Thymus (tissue), 11 donors: ENCODE results near the gene DIPK1B. TPM values are rescaled to one million over a fixed set of nuclear protein-coding genes. Genes with fewer than 3 reads are reported as not detected.
A peak's percentile ranks its signal among the peaks of the same experiment; 100 is the strongest.

Experiments
- DNase-seq, 9 donors: peaks; one replicate each; pipeline ENCODE4 v3.0.0-alpha.2; 2013; ENCODE audit warnings: low spot score in 9 of 9, low read depth in 6 of 9, missing footprints in 1 of 9
- H3K27ac ChIP-seq, 2 donors: one replicate each; pipeline ENCODE4 v1.5.1; 2013; ENCODE audit warnings: control low read depth in 1 of 2, low read depth in 1 of 2, low read length in 1 of 2, mild to moderate bottlenecking in 1 of 2, moderate library complexity in 1 of 2
- H3K27me3 ChIP-seq, 2 donors: one replicate each; pipeline ENCODE4 v1.5.1; 2013; ENCODE audit warnings: low read length in 1 of 2; ENCODE audit not compliant: control insufficient read depth in 2 of 2, insufficient read depth in 1 of 2
- H3K36me3 ChIP-seq, 2 donors: one replicate each; pipeline ENCODE4 v1.5.1; 2013; ENCODE audit warnings: low read length in 1 of 2, mild to moderate bottlenecking in 1 of 2, moderate library complexity in 1 of 2; ENCODE audit not compliant: control insufficient read depth in 2 of 2, insufficient read depth in 2 of 2
- H3K4me1 ChIP-seq, 2 donors: one replicate each; pipeline ENCODE4 v1.5.1; 2013; ENCODE audit warnings: low read length in 2 of 2; ENCODE audit not compliant: control insufficient read depth in 2 of 2, insufficient read depth in 2 of 2
- H3K4me3 ChIP-seq, 2 donors: one replicate each; pipeline ENCODE4 v1.5.1; 2013; ENCODE audit warnings: low read length in 2 of 2, control low read depth in 1 of 2, mild to moderate bottlenecking in 1 of 2
- H3K9me3 ChIP-seq, 2 donors: one replicate each; pipeline ENCODE4 v1.5.1; 2013; ENCODE audit warnings: low read length in 1 of 2, mild to moderate bottlenecking in 1 of 2; ENCODE audit not compliant: control insufficient read depth in 2 of 2, insufficient read depth in 1 of 2
- WGBS: extraction: QIAGEN DNeasy Blood & Tissue Kit; methylation state at CpG from one replicate; pipeline ENCODE4 v1.1.7; 2013; 5-methylcytosine and 5-hydroxymethylcytosine counted together
- polyA plus RNA-seq: library from polyadenylated mRNA; stranded (reverse); fragments of 200-250 nt; gene quantifications from one replicate; pipeline ENCODE4 v1.2.3, GENCODE V29; 2013
- total RNA-seq: library from RNA; stranded (reverse); fragments of 120-200 nt; gene quantifications from one replicate; pipeline ENCODE4 v1.2.4, GENCODE V29; 2013
- donor health status: healthy.

Gene DIPK1B
- total and polyA plus RNA-seq, 2 donors, result 6.8 to 10.1 TPM

DNA sequence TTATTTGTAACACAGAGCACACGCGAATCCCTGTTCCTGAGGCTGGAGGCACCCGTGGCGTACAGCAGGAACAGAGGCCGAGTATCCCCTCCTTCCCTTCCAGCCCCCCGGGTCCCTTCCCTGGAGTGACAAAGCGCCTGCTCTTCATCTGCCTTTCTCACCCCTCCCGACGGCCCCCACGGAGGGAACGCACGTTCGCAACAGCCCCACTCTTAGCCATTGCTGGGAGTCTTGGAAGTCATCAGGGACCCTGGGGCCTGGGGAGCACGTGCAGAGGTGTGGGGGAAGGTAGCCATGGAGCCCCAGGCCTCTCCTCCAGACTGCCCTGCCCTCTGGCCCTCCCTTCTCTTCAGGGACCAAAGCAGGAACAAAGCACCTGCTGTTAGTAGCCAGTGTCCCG is 27.6 kb upstream of the DIPK1B start:
- whole genome bisulfite sequencing, result 98% methylated on average over 15 of the region's 15 CpGs
- peaks cover 0 to 7% of the 10 kb centered on the region in 2 donors for H3K9me3 ChIP-seq
- DNase-seq, result no peak
- peaks cover 4 to 33% of the 10 kb centered on the region in 2 donors for H3K27me3 ChIP-seq
- H3K27ac ChIP-seq, result no peak overlapping the region
- peaks cover 7 to 19% of the 10 kb centered on the region in 2 donors for H3K4me1 ChIP-seq
- no peak overlapping the region for H3K4me3 ChIP-seq
- no peaks in the 10 kb centered on the region for H3K36me3 ChIP-seq

DNA sequence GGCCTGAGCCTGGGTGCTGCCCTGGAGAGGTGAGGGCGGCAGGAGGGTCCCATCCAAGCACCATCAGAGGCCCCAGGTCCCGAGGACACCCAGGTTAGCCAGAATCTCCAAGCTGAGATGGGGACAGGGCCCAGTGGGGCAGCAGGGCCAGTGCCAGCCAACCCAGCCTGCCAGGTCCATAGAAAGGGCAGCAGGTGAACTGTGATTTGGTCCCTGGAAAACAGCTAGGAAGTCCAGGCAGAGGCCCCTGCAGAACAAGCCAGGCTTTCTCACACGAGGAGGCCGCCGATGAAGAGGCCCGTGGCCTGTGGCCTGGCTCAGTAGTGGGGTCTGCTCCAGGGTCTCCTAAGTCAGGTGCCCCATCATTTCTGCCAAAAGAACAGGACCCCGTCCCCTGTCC is 27.2 kb upstream of the DIPK1B start:
- WGBS, result 98% methylated on average over 7 of the region's 7 CpGs
- H3K4me3 ChIP-seq, result no peak overlapping the region
- H3K4me1 ChIP-seq, result peaks cover 7 to 17% of the 10 kb centered on the region in 2 donors
- peaks cover 0 to 7% of the 10 kb centered on the region in 2 donors for H3K9me3 ChIP-seq
- no peaks in the 10 kb centered on the region for H3K36me3 ChIP-seq
- peaks cover 4 to 33% of the 10 kb centered on the region in 2 donors for H3K27me3 ChIP-seq
- H3K27ac ChIP-seq, result no peak overlapping the region
- DNase-seq, result no peak

DNA sequence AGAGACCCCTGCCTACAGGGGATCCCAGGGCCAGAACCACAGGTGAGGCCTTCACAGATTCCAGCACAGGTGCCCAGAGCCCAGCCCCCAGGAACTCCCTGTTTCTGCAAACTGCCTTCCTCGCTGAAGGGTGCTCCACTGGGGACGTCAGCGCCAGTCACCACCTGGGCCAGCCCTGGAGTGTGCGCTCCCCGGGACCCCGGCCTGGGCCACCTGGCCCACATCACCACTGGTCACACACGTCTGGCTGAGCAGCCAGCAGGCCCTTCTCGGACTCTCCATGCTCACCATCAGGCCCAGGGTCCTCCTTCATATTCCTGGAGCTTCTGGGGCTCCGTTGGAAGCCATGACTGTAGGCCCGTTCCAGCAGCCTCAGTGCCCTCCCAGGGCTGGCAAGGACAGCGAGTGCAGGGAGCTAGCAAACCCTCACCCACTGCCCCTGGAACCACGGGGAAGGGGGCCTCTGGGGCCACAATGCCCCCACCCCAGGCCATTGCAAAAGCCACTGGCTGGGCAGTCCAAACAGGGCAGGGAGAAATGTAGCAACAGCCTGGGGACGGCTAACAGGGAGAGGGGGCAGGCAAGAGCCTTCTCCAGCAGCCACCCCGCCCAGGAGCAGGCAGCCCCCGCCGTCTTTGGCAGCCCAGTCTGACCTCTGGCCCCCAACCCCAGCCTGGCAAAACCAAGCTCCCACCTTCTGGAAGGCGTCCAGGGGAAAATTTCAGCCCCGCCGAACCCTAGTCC is 26.4 kb upstream of the DIPK1B start:
- peaks cover 7 to 17% of the 10 kb centered on the region in 2 donors for H3K4me1 ChIP-seq
- peaks cover 0 to 7% of the 10 kb centered on the region in 2 donors for H3K9me3 ChIP-seq
- 56% methylated on average over 19 of the region's 19 CpGs for WGBS
- H3K36me3 ChIP-seq, result no peaks in the 10 kb centered on the region
- H3K27me3 ChIP-seq, result peaks cover 4 to 33% of the 10 kb centered on the region in 2 donors
- peak overlapping the region; percentile 62 to 73 for H3K4me3 ChIP-seq
- no peak overlapping the region for H3K27ac ChIP-seq
- DNase-seq, result no peak

DNA sequence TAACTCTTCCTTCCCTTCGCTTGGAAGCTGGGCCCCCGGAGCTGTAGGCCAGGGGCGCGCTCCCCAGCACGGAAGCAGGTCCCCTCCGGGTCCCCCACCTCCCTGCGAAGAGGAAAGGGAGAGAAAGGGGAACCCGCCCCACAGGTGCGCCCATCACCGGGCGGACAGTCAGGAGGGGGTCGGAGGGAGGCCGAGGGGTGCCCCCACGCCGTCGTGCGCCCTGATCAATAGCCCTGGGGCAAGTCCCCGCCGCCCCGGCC is 25.9 kb upstream of the DIPK1B start:
- DNase-seq, result peak in 1 of 9 donors; percentile 23
- WGBS, result 2% methylated on average over 20 of the region's 20 CpGs
- H3K36me3 ChIP-seq, result no peaks in the 10 kb centered on the region
- peaks cover 7 to 17% of the 10 kb centered on the region in 2 donors for H3K4me1 ChIP-seq
- H3K27me3 ChIP-seq, result peaks cover 4 to 33% of the 10 kb centered on the region in 2 donors
- peak overlapping the region; percentile 62 to 73 for H3K4me3 ChIP-seq
- no peak overlapping the region for H3K27ac ChIP-seq
- peaks cover 0 to 7% of the 10 kb centered on the region in 2 donors for H3K9me3 ChIP-seq

DNA sequence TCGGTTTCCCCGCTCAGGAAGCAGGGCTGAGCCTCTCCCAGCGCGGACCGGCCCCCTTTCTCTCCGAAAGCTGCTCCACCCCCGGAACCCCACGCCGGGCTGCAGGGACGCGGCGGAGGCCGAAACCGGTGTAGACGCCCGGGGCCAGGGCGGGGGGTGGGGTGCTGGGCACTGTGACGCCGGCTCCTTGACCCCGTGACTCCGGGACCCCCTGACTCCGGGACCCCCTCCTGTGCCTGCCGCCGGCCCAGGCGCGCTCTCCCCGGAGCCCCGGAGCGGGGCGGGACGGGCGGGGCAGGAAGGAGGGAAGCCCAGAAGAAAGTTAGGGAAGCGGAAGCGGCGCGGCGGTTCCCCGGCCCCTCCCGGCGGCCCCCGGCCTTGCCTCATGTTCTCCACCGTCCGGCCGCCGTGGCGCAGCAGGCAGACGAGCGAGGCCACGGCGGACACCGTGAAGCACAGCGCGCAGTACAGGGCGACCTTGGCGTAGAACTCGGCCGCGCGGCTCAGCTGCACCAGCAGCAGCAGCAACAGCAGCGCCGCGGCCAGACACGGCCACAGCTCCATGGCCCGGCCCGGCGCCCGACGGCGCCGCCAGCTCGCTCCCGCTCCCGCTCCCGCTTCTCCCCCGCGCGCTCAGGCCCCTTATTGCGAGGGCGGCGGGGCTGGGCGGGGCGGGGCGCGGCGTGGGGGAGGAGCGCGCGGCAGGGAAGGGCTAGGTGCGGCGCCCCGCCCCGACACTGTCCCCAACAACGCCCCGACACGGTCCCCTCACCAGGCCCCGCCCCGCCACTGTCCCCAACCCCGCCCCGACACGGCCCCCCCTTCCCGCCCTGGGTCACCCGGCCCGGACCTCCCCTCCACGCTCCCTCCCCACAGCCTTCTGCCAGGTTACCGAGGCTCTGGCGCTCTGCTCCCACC is 25.3 kb upstream of the DIPK1B start, which contains the start of gene AGPAT2:
AGPAT2 (minus strand) TSS at position 664 of the 918 bp plus-strand sequence; CDS start at position 564, 100 bp downstream.
- peaks cover 0 to 7% of the 10 kb centered on the region in 2 donors for H3K9me3 ChIP-seq
- H3K27me3 ChIP-seq, result peaks cover 4 to 33% of the 10 kb centered on the region in 2 donors
- no peaks in the 10 kb centered on the region for H3K36me3 ChIP-seq
- DNase-seq, result peak in 5 of 9 donors; percentile 37 to 71 (median 40)
- peaks cover 7 to 17% of the 10 kb centered on the region in 2 donors for H3K4me1 ChIP-seq
- WGBS, result under 1% methylated on average over 106 of the region's 106 CpGs
- peak within 1 kb of the TSS; percentile 62 to 73 for H3K4me3 ChIP-seq
- H3K27ac ChIP-seq, result peak within 1 kb of the TSS in 1 of 2 donors; percentile 80

DNA sequence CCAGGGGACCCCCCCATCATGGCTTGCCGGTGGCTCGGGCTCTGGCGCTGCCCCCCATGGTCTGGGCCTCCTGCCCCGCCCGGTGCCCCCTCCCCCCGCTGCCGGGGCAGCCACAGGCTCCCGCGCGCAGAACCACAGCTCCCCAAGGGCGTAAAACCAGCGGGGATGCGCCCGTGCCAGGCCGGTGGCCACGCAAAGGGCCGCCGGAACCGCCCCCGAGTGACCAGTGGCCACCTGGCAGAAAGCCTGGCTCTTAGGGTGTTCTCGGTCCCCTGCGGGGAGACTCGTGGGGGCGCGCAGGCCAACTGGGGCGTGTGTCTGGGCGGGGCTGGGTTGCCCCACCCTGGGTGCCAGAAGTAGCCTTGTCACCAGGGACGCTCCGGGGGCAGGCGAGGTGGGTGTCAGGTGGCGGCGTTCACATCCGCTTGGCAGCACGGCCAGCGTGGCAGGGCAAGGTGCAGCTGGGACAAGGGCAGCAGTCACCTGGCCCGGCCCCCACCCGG is 24.6 kb upstream of the DIPK1B start:
- Histone ChIP-seq H3K27me3 (peaks cover 4 to 33% of the 10 kb centered on the region in 2 donors), H3K36me3 (no peaks in the 10 kb centered on the region), H3K9me3 (peaks cover 0 to 7% of the 10 kb centered on the region in 2 donors), H3K27ac (no peak overlapping the region), H3K4me1 (peaks cover 7 to 17% of the 10 kb centered on the region in 2 donors), H3K4me3 (peak overlapping the region in 1 of 2 donors; percentile 73)
- WGBS, result 38% methylated on average over 37 of the region's 37 CpGs
- no peak for DNase-seq

DNA sequence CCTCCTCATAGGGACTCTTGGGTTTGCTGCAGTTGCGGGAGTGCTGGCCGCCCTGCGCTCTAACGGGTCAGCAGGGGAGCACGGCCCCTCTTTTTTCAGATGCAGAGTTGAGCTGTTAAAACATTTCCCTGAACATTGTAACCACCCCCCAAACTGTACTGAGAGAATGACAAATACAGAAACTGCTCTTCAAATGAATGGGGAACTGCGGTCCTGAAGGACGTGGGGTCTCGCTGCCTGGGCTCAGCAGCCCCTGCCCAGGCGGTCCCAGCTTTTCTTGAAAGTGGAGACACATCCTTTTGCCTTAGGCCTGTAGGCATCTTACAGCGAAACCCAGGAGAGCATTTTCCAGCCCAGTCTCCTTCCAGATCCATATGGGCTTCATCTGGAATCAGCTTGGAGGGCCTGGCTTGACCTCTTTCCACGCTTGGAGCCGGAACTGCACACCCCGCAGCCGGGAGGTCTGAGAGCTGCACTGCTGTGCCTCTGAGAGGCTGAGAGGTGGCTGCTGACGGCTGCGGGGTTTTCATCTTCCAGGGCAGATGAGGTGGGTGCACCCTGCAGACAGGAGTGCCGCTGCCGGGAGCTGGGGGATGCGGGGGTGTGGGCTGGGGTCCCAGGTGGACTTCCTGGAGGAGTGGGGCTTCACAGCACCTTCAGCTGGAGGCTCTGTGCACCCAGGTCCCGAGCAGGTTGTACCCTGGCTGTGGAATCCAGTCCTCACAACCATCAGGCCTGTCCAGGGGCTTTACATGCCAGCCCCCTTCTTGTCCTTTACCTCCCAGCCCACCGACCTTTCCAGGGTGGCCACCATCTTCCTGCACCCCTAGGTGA is 23.9 kb upstream of the DIPK1B start:
- H3K4me3 ChIP-seq, result no peak overlapping the region
- H3K9me3 ChIP-seq, result peaks cover 0 to 7% of the 10 kb centered on the region in 2 donors
- 85% methylated on average over 21 of the region's 21 CpGs for WGBS
- no peak for DNase-seq
- no peak overlapping the region for H3K27ac ChIP-seq
- peaks cover 7 to 17% of the 10 kb centered on the region in 2 donors for H3K4me1 ChIP-seq
- peaks cover 4 to 33% of the 10 kb centered on the region in 2 donors for H3K27me3 ChIP-seq
- no peaks in the 10 kb centered on the region for H3K36me3 ChIP-seq

DNA sequence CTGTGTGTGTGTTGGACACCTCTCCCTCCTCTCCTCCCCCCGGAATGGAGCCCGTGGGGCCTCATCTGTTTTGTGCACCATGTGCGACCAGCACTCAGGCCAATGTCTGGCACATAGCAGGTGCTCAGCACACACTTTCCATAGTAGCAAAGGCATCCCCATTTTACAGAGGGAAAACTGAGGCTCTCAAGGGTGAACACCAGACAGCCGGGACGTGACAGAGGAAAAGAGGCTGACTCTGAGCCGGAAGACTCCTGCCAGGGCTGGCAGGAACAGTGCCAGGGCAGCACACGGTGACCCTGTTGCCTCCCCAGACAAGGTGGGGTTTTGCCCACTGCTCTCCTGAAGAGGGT is 23.3 kb upstream of the DIPK1B start:
- H3K4me1 ChIP-seq, result peaks cover 7 to 17% of the 10 kb centered on the region in 2 donors
- H3K4me3 ChIP-seq, result no peak overlapping the region
- no peak overlapping the region for H3K27ac ChIP-seq
- H3K27me3 ChIP-seq, result peaks cover 4 to 33% of the 10 kb centered on the region in 2 donors
- no peaks in the 10 kb centered on the region for H3K36me3 ChIP-seq
- 94% methylated on average over 7 of the region's 7 CpGs for WGBS
- DNase-seq, result no peak
- peaks cover 0 to 7% of the 10 kb centered on the region in 2 donors for H3K9me3 ChIP-seq
